Neural progenitor cell (in vitro differentiated cells): ENCODE results near the gene UBE2M.

ENCODE experiments used
- EZH2 ChIP-seq: fragments of 200-600 bp; sonication (generic); IDR thresholded peaks from 2 replicates; pipeline ENCODE4 v1.6.1; 2017; ENCODE audit warnings: antibody characterized with exemption, mild to moderate bottlenecking, moderate library complexity
- EZH2phosphoT487 ChIP-seq: fragments of 200-600 bp; sonication (generic); IDR thresholded peaks from 2 replicates; pipeline ENCODE4 v1.6.1; 2017; ENCODE audit warnings: antibody characterized with exemption
- TF ChIP-seq, protein P1 (sequence below): fragments of 200-600 bp; sonication (generic); IDR thresholded peaks from 2 replicates; pipeline ENCODE4 v1.5.1; 2017; ENCODE audit warnings: antibody characterized with exemption, mild to moderate bottlenecking

DNA sequence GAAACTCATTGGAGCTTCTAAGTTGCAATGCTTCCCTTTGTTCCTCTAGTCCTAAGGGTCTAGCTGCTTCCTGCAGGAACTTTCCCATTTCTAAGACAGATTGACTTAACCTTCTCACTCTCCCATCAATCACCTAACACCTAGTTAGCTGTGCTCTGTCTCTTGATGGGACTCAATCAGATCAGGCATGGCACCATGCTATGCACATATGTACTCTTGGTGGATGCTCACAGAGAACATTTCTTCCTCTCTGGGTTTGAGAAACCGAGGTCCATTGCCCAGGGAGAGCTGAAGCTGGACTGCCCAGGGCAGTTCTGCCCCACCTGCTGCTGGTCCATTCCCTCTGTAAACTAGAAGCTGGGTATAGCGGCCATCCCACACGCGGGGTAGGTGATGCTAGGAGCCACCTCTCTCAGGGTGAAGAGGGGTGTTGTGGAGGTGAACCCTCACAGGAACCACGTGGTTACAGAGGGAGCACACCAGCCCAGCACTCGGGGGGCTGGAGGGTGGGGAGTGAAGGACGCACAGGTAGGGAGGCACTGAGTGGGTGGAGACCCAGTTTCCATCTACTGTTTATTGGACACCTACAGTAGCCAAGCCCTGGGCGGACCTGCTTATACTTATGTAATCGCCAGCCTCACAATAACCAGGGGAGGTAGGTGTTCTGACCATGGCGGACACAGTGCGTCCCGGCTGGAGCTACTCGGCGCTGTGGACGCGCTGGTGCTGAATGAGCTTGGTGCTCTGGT lies 3.1 kb upstream of the UBE2M start:
- TF ChIP-seq, protein P1, sequence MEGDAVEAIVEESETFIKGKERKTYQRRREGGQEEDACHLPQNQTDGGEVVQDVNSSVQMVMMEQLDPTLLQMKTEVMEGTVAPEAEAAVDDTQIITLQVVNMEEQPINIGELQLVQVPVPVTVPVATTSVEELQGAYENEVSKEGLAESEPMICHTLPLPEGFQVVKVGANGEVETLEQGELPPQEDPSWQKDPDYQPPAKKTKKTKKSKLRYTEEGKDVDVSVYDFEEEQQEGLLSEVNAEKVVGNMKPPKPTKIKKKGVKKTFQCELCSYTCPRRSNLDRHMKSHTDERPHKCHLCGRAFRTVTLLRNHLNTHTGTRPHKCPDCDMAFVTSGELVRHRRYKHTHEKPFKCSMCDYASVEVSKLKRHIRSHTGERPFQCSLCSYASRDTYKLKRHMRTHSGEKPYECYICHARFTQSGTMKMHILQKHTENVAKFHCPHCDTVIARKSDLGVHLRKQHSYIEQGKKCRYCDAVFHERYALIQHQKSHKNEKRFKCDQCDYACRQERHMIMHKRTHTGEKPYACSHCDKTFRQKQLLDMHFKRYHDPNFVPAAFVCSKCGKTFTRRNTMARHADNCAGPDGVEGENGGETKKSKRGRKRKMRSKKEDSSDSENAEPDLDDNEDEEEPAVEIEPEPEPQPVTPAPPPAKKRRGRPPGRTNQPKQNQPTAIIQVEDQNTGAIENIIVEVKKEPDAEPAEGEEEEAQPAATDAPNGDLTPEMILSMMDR, result no peak
- TF ChIP-seq EZH2phosphoT487, result no peak
- no peak for TF ChIP-seq EZH2
